ENCODE results near the gene CDC20B.
A peak's percentile ranks its signal among the peaks of the same experiment; 100 is the strongest.

CDC20B gene

GRCh38 chr5:55162666-55163065 is 10.3 kb downstream of the CDC20B start:
- no peaks in the 10 kb centered on the region for H3K27me3 ChIP-seq (ENCODE audit: control insufficient read depth, insufficient read depth, low read length, poor library complexity, severe bottlenecking)
- H3K4me3 ChIP-seq (ENCODE audit: insufficient read depth, low read depth, low read length), result no peak overlapping the region
- H3K9me3 ChIP-seq (ENCODE audit: control insufficient read depth, low read length), result no peaks in the 10 kb centered on the region
- H3K27ac ChIP-seq (ENCODE audit: insufficient read depth, low read depth, low read length, poor library complexity, severe bottlenecking), result no peak overlapping the region
- WGBS, 2 experiments, result 91 to 95% methylated on average over 3 to 4 of the region's 4 CpGs
- H3K4me1 ChIP-seq (ENCODE audit: control insufficient read depth, insufficient read depth, low read length), result no peaks in the 10 kb centered on the region
- H3K36me3 ChIP-seq (ENCODE audit: control insufficient read depth, insufficient read depth, low read length), result no peaks in the 10 kb centered on the region

- 0 to 4% methylated on average over 6 to 7 of the region's 9 CpGs for WGBS, 2 experiments
- peak overlapping the region; percentile 73 for H3K27ac ChIP-seq (ENCODE audit: insufficient read depth, low read depth, low read length, poor library complexity, severe bottlenecking)
Measured at GRCh38 chr5:55160493-55161209, 12.3 kb downstream of the CDC20B start.

GRCh38 chr5:55159763-55160492 is 13.0 kb downstream of the CDC20B start, which contains the start of gene GPX8:
TSS of gene GPX8 (plus strand) at chr5:55160171. CDS start at chr5:55160193, 22 bp downstream.
- Histone ChIP-seq H3K4me1 (ENCODE audit: control insufficient read depth, insufficient read depth, low read length) (no peaks in the 10 kb centered on the region), H3K4me3 (ENCODE audit: insufficient read depth, low read depth, low read length) (peak within 1 kb of the TSS; percentile 64), H3K9me3 (ENCODE audit: control insufficient read depth, low read length) (no peaks in the 10 kb centered on the region), H3K27ac (ENCODE audit: insufficient read depth, low read depth, low read length, poor library complexity, severe bottlenecking) (peak within 1 kb of the TSS; percentile 73), H3K27me3 (ENCODE audit: control insufficient read depth, insufficient read depth, low read length, poor library complexity, severe bottlenecking) (no peaks in the 10 kb centered on the region), H3K36me3 (ENCODE audit: control insufficient read depth, insufficient read depth, low read length) (no peaks in the 10 kb centered on the region)
- 5% methylated on average over 10 of the region's 10 CpGs for WGBS, 2 experiments

More at GRCh38 chr5:55160493-55161209, 12.3 kb downstream of the CDC20B start:
- Histone ChIP-seq H3K27me3 (ENCODE audit: control insufficient read depth, insufficient read depth, low read length, poor library complexity, severe bottlenecking) (no peaks in the 10 kb centered on the region), H3K9me3 (ENCODE audit: control insufficient read depth, low read length) (no peaks in the 10 kb centered on the region), H3K36me3 (ENCODE audit: control insufficient read depth, insufficient read depth, low read length) (no peaks in the 10 kb centered on the region), H3K4me1 (ENCODE audit: control insufficient read depth, insufficient read depth, low read length) (no peaks in the 10 kb centered on the region), H3K4me3 (ENCODE audit: insufficient read depth, low read depth, low read length) (peak overlapping the region; percentile 64)

GRCh38 chr5:55154873-55155272 is 18.1 kb downstream of the CDC20B start:
- WGBS, 2 experiments, result 94 to 95% methylated on average over 3 of the region's 3 CpGs
- H3K9me3 ChIP-seq (ENCODE audit: control insufficient read depth, low read length), result no peaks in the 10 kb centered on the region
- H3K4me1 ChIP-seq (ENCODE audit: control insufficient read depth, insufficient read depth, low read length), result no peaks in the 10 kb centered on the region
- no peak overlapping the region for H3K4me3 ChIP-seq (ENCODE audit: insufficient read depth, low read depth, low read length)
- no peaks in the 10 kb centered on the region for H3K36me3 ChIP-seq (ENCODE audit: control insufficient read depth, insufficient read depth, low read length)
- no peak overlapping the region for H3K27ac ChIP-seq (ENCODE audit: insufficient read depth, low read depth, low read length, poor library complexity, severe bottlenecking)
- H3K27me3 ChIP-seq (ENCODE audit: control insufficient read depth, insufficient read depth, low read length, poor library complexity, severe bottlenecking), result no peaks in the 10 kb centered on the region

GRCh38 chr5:55151923-55152842 is 20.8 kb downstream of the CDC20B start:
- Histone ChIP-seq H3K27ac (ENCODE audit: insufficient read depth, low read depth, low read length, poor library complexity, severe bottlenecking) (no peak overlapping the region), H3K36me3 (ENCODE audit: control insufficient read depth, insufficient read depth, low read length) (no peaks in the 10 kb centered on the region), H3K27me3 (ENCODE audit: control insufficient read depth, insufficient read depth, low read length, poor library complexity, severe bottlenecking) (no peaks in the 10 kb centered on the region), H3K4me1 (ENCODE audit: control insufficient read depth, insufficient read depth, low read length) (no peaks in the 10 kb centered on the region), H3K9me3 (ENCODE audit: control insufficient read depth, low read length) (no peaks in the 10 kb centered on the region), H3K4me3 (ENCODE audit: insufficient read depth, low read depth, low read length) (no peak overlapping the region)
- WGBS, 2 experiments, result 76 to 92% methylated on average over 3 to 5 of the region's 5 CpGs

- 84 to 95% methylated on average over 2 of the region's 2 CpGs for WGBS, 2 experiments
- Histone ChIP-seq H3K4me1 (ENCODE audit: control insufficient read depth, insufficient read depth, low read length) (no peaks in the 10 kb centered on the region), H3K27me3 (ENCODE audit: control insufficient read depth, insufficient read depth, low read length, poor library complexity, severe bottlenecking) (no peaks in the 10 kb centered on the region), H3K27ac (ENCODE audit: insufficient read depth, low read depth, low read length, poor library complexity, severe bottlenecking) (no peak overlapping the region), H3K9me3 (ENCODE audit: control insufficient read depth, low read length) (no peaks in the 10 kb centered on the region), H3K4me3 (ENCODE audit: insufficient read depth, low read depth, low read length) (no peak overlapping the region), H3K36me3 (ENCODE audit: control insufficient read depth, insufficient read depth, low read length) (no peaks in the 10 kb centered on the region)
Measured at GRCh38 chr5:55149308-55149795, 23.6 kb downstream of the CDC20B start.

- 8 to 12% methylated on average over 10 of the region's 11 CpGs for WGBS, 2 experiments
- no peak overlapping the region for H3K4me3 ChIP-seq (ENCODE audit: insufficient read depth, low read depth, low read length)
- no peaks in the 10 kb centered on the region for H3K9me3 ChIP-seq (ENCODE audit: control insufficient read depth, low read length)
- H3K36me3 ChIP-seq (ENCODE audit: control insufficient read depth, insufficient read depth, low read length), result no peaks in the 10 kb centered on the region
- no peaks in the 10 kb centered on the region for H3K4me1 ChIP-seq (ENCODE audit: control insufficient read depth, insufficient read depth, low read length)
- H3K27ac ChIP-seq (ENCODE audit: insufficient read depth, low read depth, low read length, poor library complexity, severe bottlenecking), result no peak overlapping the region
- no peaks in the 10 kb centered on the region for H3K27me3 ChIP-seq (ENCODE audit: control insufficient read depth, insufficient read depth, low read length, poor library complexity, severe bottlenecking)
Measured at GRCh38 chr5:55146543-55147151, 26.3 kb downstream of the CDC20B start.

- 90 to 98% methylated on average over 7 of the region's 8 CpGs for WGBS, 2 experiments
- Histone ChIP-seq H3K36me3 (ENCODE audit: control insufficient read depth, insufficient read depth, low read length) (no peaks in the 10 kb centered on the region), H3K4me3 (ENCODE audit: insufficient read depth, low read depth, low read length) (no peak overlapping the region), H3K4me1 (ENCODE audit: control insufficient read depth, insufficient read depth, low read length) (no peaks in the 10 kb centered on the region), H3K9me3 (ENCODE audit: control insufficient read depth, low read length) (no peaks in the 10 kb centered on the region), H3K27me3 (ENCODE audit: control insufficient read depth, insufficient read depth, low read length, poor library complexity, severe bottlenecking) (no peaks in the 10 kb centered on the region), H3K27ac (ENCODE audit: insufficient read depth, low read depth, low read length, poor library complexity, severe bottlenecking) (no peak overlapping the region)
Measured at GRCh38 chr5:55146080-55146479, 26.9 kb downstream of the CDC20B start.

- 72% methylated on average over 4 of the region's 4 CpGs for WGBS, 2 experiments
- no peak overlapping the region for H3K4me3 ChIP-seq (ENCODE audit: insufficient read depth, low read depth, low read length)
- no peak overlapping the region for H3K27ac ChIP-seq (ENCODE audit: insufficient read depth, low read depth, low read length, poor library complexity, severe bottlenecking)
- H3K9me3 ChIP-seq (ENCODE audit: control insufficient read depth, low read length), result no peaks in the 10 kb centered on the region
- H3K36me3 ChIP-seq (ENCODE audit: control insufficient read depth, insufficient read depth, low read length), result no peaks in the 10 kb centered on the region
- no peaks in the 10 kb centered on the region for H3K27me3 ChIP-seq (ENCODE audit: control insufficient read depth, insufficient read depth, low read length, poor library complexity, severe bottlenecking)
- H3K4me1 ChIP-seq (ENCODE audit: control insufficient read depth, insufficient read depth, low read length), result no peaks in the 10 kb centered on the region
Measured at GRCh38 chr5:55143624-55144023, 29.4 kb downstream of the CDC20B start.

Measured in ectodermal cell (in vitro differentiated cells).